Measurements from ENCODE around the gene IQCH.

The IQCH gene

GRCh38 chr15:67290319-67290718, 35.7 kb downstream of the IQCH start:
- Histone ChIP-seq H3K4me3 (ENCODE audit: low read depth in 1 of 2, low read length in 1 of 2) (no peak overlapping the region), H3K4me1 (ENCODE audit: control insufficient read depth in 1 of 2, insufficient read depth in 1 of 2, low read depth in 1 of 2, low read length in 1 of 2) (no peaks in the 10 kb centered on the region), H3K27me3 (no peaks in the 10 kb centered on the region), H3K36me3 (no peaks in the 10 kb centered on the region), H3K27ac (no peak overlapping the region), H3K9me3 (no peaks in the 10 kb centered on the region)
- TF ChIP-seq, protein P1, sequence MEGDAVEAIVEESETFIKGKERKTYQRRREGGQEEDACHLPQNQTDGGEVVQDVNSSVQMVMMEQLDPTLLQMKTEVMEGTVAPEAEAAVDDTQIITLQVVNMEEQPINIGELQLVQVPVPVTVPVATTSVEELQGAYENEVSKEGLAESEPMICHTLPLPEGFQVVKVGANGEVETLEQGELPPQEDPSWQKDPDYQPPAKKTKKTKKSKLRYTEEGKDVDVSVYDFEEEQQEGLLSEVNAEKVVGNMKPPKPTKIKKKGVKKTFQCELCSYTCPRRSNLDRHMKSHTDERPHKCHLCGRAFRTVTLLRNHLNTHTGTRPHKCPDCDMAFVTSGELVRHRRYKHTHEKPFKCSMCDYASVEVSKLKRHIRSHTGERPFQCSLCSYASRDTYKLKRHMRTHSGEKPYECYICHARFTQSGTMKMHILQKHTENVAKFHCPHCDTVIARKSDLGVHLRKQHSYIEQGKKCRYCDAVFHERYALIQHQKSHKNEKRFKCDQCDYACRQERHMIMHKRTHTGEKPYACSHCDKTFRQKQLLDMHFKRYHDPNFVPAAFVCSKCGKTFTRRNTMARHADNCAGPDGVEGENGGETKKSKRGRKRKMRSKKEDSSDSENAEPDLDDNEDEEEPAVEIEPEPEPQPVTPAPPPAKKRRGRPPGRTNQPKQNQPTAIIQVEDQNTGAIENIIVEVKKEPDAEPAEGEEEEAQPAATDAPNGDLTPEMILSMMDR (IDR thresholded peaks at IDR 0.05) = no peak

DNA sequence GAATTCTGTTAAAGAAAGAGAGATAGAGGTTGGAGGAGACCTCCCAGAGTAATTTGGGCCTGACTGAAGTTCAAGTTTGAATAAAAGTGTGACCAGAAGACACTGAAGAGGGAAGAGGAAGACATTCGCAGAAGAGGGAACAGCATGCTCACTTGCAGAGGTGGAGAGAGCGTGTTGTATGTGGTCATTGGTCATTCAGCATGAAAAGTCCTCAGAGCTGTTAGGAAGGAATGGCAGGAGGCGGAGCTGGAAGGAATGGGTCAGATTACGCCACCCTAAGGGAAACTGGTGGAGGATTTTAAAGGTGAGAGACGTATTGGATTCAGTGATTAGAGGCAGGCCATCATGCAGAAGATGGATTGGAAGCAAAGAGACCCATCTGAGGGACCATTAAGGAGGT, 41.6 kb downstream of the IQCH start:
- no peaks in the 10 kb centered on the region for H3K4me1 ChIP-seq (ENCODE audit: control insufficient read depth in 1 of 2, insufficient read depth in 1 of 2, low read depth in 1 of 2, low read length in 1 of 2)
- H3K27me3 ChIP-seq = no peaks in the 10 kb centered on the region
- TF ChIP-seq, protein P1 (IDR thresholded peaks at IDR 0.05) = no peak
- H3K4me3 ChIP-seq (ENCODE audit: low read depth in 1 of 2, low read length in 1 of 2) = no peak overlapping the region
- no peaks in the 10 kb centered on the region for H3K36me3 ChIP-seq
- H3K27ac ChIP-seq = no peak overlapping the region
- no peaks in the 10 kb centered on the region for H3K9me3 ChIP-seq

GRCh38 chr15:67296684-67297083, 42.1 kb downstream of the IQCH start:
- TF ChIP-seq, protein P1 (IDR thresholded peaks at IDR 0.05) = no peak
- no peaks in the 10 kb centered on the region for H3K27me3 ChIP-seq
- H3K4me1 ChIP-seq (ENCODE audit: control insufficient read depth in 1 of 2, insufficient read depth in 1 of 2, low read depth in 1 of 2, low read length in 1 of 2) = no peaks in the 10 kb centered on the region
- no peaks in the 10 kb centered on the region for H3K36me3 ChIP-seq
- no peak overlapping the region for H3K4me3 ChIP-seq (ENCODE audit: low read depth in 1 of 2, low read length in 1 of 2)
- H3K27ac ChIP-seq = no peak overlapping the region
- H3K9me3 ChIP-seq = no peaks in the 10 kb centered on the region

DNA sequence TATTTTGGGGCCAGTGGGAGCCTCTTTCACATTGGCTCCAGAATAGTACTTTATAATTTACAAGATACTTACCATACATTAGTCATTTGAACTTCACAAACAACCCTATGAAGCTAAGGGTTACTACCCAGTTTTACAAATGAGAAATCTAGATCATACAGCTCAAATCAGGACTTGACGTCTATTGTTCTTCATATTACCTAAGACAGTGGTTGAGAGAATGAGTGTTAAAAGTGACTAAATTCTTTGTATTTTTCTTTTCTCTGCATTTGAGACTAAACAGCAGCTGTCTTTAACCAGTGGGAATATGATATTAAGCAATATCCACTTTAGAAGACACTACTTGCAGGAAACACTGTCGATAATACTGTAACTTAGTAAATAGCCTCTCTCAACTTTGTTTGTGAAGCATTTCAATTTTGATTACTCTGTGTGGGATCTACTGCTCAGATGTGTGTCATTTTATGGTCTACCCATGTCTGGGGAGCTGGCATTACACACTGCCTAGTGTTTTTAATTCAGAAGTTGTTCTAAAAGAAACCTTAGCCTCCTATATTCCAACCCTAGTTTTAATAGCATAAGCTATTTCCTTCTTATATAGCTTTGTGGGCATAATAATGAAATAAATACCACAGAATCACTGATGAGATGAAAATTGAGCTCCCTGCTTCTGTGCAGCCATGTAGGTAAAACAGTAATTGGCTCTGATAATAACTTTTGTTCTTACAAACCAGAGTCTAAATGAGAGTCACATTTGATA, 45.9 kb downstream of the IQCH start:
- no peak overlapping the region for H3K27ac ChIP-seq
- H3K36me3 ChIP-seq = no peaks in the 10 kb centered on the region
- H3K27me3 ChIP-seq = no peaks in the 10 kb centered on the region
- TF ChIP-seq, protein P1 (IDR thresholded peaks at IDR 0.05) = no peak
- no peaks in the 10 kb centered on the region for H3K4me1 ChIP-seq (ENCODE audit: control insufficient read depth in 1 of 2, insufficient read depth in 1 of 2, low read depth in 1 of 2, low read length in 1 of 2)
- H3K4me3 ChIP-seq (ENCODE audit: low read depth in 1 of 2, low read length in 1 of 2) = no peak overlapping the region
- H3K9me3 ChIP-seq = no peaks in the 10 kb centered on the region

DNA sequence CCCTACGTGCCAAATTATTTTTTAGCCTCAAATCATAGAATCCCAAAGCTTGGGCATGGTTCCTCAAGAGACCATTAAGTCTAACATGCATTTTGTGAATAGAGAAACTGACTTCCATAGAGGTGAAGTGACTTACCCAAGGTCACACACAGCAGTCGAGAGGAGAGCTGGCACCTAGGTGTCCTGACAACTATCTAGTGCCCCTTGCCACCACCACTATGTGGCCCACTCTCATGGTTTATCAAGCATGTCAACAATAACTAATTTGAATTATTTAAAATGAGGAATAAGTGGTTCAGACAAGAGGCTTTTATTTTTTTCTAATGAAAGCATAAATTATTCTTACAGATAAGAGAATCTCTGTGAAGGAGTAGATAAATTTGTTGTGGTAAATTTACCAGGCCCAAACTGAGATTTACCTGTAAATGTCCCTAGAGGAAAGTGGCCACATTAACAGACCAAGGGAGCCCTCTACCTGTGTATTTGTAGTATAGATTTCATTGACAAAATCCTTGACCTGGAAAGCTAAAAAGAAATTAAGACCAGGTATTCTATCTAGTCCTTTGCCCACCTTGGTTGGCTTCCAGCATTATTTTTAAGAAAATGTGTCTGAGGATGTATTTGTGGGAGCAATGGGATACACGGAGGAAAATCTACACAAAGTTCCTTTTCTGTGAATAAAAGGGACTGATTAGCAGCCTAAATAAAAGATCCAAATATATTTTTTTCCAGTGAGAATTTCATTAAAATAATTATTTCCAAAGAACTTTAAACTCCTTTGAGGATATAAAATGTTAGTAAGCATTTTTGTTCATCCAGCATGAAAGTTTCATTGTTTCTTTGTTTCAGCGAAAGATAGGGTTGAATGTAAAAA, 49.1 kb downstream of the IQCH start:
- no peak overlapping the region for H3K4me3 ChIP-seq (ENCODE audit: low read depth in 1 of 2, low read length in 1 of 2)
- no peaks in the 10 kb centered on the region for H3K9me3 ChIP-seq
- H3K27ac ChIP-seq = no peak overlapping the region
- no peaks in the 10 kb centered on the region for H3K36me3 ChIP-seq
- TF ChIP-seq, protein P1 (IDR thresholded peaks at IDR 0.05) = no peak
- no peaks in the 10 kb centered on the region for H3K27me3 ChIP-seq
- no peaks in the 10 kb centered on the region for H3K4me1 ChIP-seq (ENCODE audit: control insufficient read depth in 1 of 2, insufficient read depth in 1 of 2, low read depth in 1 of 2, low read length in 1 of 2)

Data from neutrophil (primary cell).